ENCODE data around the gene GNPTAB.

DNA sequence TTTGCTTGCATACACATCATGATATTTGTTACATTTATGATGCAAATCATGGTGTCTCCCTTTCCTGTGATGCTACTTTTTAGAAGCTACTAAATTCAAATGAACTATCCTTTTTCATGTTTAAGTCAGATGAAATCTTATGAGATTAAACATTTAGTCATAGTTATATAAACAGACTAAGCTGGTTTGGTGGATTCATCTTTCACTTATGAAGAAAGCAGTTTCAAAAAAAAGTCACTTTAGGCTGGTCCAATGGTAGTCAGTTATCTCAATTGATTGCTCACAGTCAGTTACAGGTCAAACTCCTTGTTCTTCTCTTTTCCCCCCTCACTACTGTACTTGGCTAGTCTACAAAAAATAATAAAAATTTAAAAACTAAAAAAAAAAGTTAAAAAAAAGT is 111.2 kb downstream of the GNPTAB start:
- TF ChIP-seq POLR2A (IDR thresholded peaks at IDR 0.05; ENCODE audit: insufficient read depth in 1 of 2, low read depth in 2 of 2, low read length in 2 of 2) = no peak
- no peak for TF ChIP-seq ZNF326 (CRISPR knock-in tag; IDR thresholded peaks at IDR 0.05; ENCODE audit: borderline replicate concordance)
- no peak for TF ChIP-seq ATRX (CRISPR knock-in tag; IDR thresholded peaks at IDR 0.05; ENCODE audit: borderline replicate concordance)
- no peak for TF ChIP-seq ZFX (CRISPR knock-in tag; IDR thresholded peaks at IDR 0.05; ENCODE audit: low read depth)
- TF ChIP-seq, protein P1, sequence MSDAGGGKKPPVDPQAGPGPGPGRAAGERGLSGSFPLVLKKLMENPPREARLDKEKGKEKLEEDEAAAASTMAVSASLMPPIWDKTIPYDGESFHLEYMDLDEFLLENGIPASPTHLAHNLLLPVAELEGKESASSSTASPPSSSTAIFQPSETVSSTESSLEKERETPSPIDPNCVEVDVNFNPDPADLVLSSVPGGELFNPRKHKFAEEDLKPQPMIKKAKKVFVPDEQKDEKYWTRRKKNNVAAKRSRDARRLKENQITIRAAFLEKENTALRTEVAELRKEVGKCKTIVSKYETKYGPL (CRISPR knock-in tag; IDR thresholded peaks at IDR 0.05) = no peak
- no peak for TF ChIP-seq ZNF33A (CRISPR knock-in tag; IDR thresholded peaks at IDR 0.05; ENCODE audit: borderline replicate concordance)
- TF ChIP-seq TARDBP (CRISPR knock-in tag; IDR thresholded peaks at IDR 0.05) = no peak
